MM.1S (cell line): ENCODE data around the gene LYRM4.

Source experiments
- EZH2 ChIP-seq: fragments of 300-600 bp; sonication (generic); optimal IDR thresholded peaks from 2 replicates; pipeline ENCODE3; 2017; ENCODE audit warnings: low read depth, mild to moderate bottlenecking, antibody characterized with exemption, low read length, mixed read lengths
- EZH2phosphoT487 ChIP-seq: fragments of 300-600 bp; sonication (generic); IDR thresholded peaks from 2 replicates; pipeline ENCODE4 v1.6.1; 2018; ENCODE audit warnings: antibody characterized with exemption, low read length
- TF ChIP-seq, protein P1 (sequence below): fragments of 300-600 bp; sonication (generic); IDR thresholded peaks from 2 replicates; pipeline ENCODE4 v1.5.1; 2016; ENCODE audit warnings: antibody characterized with exemption, low read length, mixed read lengths

DNA sequence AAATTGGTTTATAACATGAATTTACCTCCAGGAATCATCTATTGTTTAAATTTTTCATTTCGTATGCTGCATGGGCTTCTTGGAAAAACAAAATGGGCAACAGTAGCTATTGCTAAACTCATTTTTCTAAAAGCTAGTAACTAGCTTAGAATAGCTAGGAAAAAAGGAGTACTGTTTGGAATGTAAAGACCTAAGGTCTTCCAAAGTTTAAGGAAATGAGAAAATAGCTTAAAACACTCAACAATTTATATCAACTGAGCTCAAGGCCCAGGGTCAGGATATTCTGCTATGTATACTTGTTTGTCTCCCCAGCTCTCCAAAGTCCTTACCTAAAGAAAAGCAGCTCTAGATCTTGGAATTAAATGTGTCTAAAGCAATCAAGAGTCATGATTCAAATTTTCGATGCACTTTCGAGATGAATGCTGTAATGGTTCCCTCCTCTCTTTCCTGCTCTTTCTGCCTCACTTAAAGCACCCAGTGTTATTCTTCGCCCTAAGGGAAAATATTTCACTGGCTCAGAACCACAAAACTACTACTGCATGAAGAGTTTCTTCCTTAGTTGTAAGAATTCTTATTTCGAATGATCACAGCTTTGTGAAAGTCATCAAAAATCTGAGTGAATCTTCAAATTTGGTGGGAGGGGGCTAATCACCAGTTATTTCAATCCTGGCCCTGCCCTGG, 41.6 kb downstream of the LYRM4 start:
- TF ChIP-seq, protein P1, sequence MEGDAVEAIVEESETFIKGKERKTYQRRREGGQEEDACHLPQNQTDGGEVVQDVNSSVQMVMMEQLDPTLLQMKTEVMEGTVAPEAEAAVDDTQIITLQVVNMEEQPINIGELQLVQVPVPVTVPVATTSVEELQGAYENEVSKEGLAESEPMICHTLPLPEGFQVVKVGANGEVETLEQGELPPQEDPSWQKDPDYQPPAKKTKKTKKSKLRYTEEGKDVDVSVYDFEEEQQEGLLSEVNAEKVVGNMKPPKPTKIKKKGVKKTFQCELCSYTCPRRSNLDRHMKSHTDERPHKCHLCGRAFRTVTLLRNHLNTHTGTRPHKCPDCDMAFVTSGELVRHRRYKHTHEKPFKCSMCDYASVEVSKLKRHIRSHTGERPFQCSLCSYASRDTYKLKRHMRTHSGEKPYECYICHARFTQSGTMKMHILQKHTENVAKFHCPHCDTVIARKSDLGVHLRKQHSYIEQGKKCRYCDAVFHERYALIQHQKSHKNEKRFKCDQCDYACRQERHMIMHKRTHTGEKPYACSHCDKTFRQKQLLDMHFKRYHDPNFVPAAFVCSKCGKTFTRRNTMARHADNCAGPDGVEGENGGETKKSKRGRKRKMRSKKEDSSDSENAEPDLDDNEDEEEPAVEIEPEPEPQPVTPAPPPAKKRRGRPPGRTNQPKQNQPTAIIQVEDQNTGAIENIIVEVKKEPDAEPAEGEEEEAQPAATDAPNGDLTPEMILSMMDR, result no peak
- TF ChIP-seq EZH2 (no peak), EZH2phosphoT487 (no peak)
